HG03457 (cell line): ENCODE measurements around the gene CIAO3.
"Not testable (repeated sequence)": the region's sequence is repeated elsewhere in the genome, so short reads cannot be mapped to it uniquely, and the experiment has no call there.

Experiments used
- ATAC-seq: cut with Tn5 transposase; IDR thresholded peaks from one replicate; pipeline ENCODE4 v1.9.1; 2021; ENCODE audit warnings: moderate number of reproducible peaks; ENCODE audit not compliant: unreplicated experiment

Gene CIAO3

GRCh38 chr16:776298-776697, 35.5 kb upstream of the CIAO3 start:
- not testable (repeated sequence) for ATAC-seq

GRCh38 chr16:775236-775796, 34.5 kb upstream of the CIAO3 start:
- ATAC-seq, result no peak

GRCh38 chr16:774086-775001, 33.5 kb upstream of the CIAO3 start:
- no peak for ATAC-seq

GRCh38 chr16:772959-773358, 32.2 kb upstream of the CIAO3 start:
- ATAC-seq, result no peak

GRCh38 chr16:770411-770810, 29.6 kb upstream of the CIAO3 start:
- ATAC-seq, result no peak

- ATAC-seq, result no peak
Measured at GRCh38 chr16:769934-770333, 29.1 kb upstream of the CIAO3 start.

GRCh38 chr16:769184-769784, 28.5 kb upstream of the CIAO3 start:
- no peak for ATAC-seq

GRCh38 chr16:768428-768827, 27.6 kb upstream of the CIAO3 start:
- no peak for ATAC-seq

- ATAC-seq, result no peak
Measured at GRCh38 chr16:767743-768235, 27.0 kb upstream of the CIAO3 start.

- ATAC-seq, result no peak
Measured at GRCh38 chr16:766820-767640, 26.2 kb upstream of the CIAO3 start.

- ATAC-seq, result no peak
Measured at GRCh38 chr16:766008-766819, 25.4 kb upstream of the CIAO3 start.

- no peak for ATAC-seq
Measured at GRCh38 chr16:765488-765865, 24.7 kb upstream of the CIAO3 start.

- ATAC-seq, result no peak
Measured at GRCh38 chr16:764848-765487, 24.2 kb upstream of the CIAO3 start.

- no peak for ATAC-seq
Measured at GRCh38 chr16:764184-764750, 23.5 kb upstream of the CIAO3 start.

- no peak for ATAC-seq
Measured at GRCh38 chr16:763369-764183, 22.8 kb upstream of the CIAO3 start.

- ATAC-seq, result no peak
Measured at GRCh38 chr16:762595-763268, 21.9 kb upstream of the CIAO3 start.

- no peak for ATAC-seq
Measured at GRCh38 chr16:761625-762513, 21.1 kb upstream of the CIAO3 start.
